SK-N-SH (cell line): ENCODE data around the gene DENND6A. TPM values are rescaled to one million over a fixed set of nuclear protein-coding genes. Genes with fewer than 3 reads are reported as not detected.

ENCODE experiments used
- CTCF ChIA-PET: fragments of 300-600, 350-600 bp; formaldehyde crosslinking; extraction: SDS; loops from one replicate; lab custom pipeline; 2021; lab: Yijun Ruan, JAX
- POLR2A ChIA-PET: fragments of 350-600 bp; sonication (Branson Sonifier 250); formaldehyde crosslinking; extraction: SDS; loops from one replicate; lab custom pipeline; 2020; ENCODE audit warnings: antibody characterized with exemption, inconsistent platforms; lab: Yijun Ruan, JAX
- DNase-seq: peaks from one replicate; pipeline ENCODE4 v3.0.0; 2012
- H2AFZ ChIP-seq: fragments of 200-600 bp; sonication (generic); 2 replicates; pipeline ENCODE4 v1.8.1; 2016; ENCODE audit warnings: antibody characterized with exemption, mild to moderate bottlenecking, low read depth
- H3F3A ChIP-seq: fragments of 200-600 bp; sonication (generic); replicated peaks from 2 replicates; pipeline ENCODE3; 2016; ENCODE audit warnings: antibody characterized with exemption, mild to moderate bottlenecking; ENCODE audit not compliant: insufficient read depth
- H3K27ac ChIP-seq, 2 experiments: fragments of 200-500 bp in 1 of 2; fragments of 200-600 bp in 1 of 2; sonication (Bioruptor generic) in 1 of 2; sonication (generic), shearing (Covaris generic) in 1 of 2; 2 replicates each; pipeline versions ENCODE4 v1.5.1 to v1.6.1; 2014 to 2016; ENCODE audit warnings: low read depth in 2 of 2, inconsistent platforms in 1 of 2, low read length in 1 of 2, mild to moderate bottlenecking in 1 of 2, mixed read lengths in 1 of 2
- H3K27me3 ChIP-seq: fragments of 200-600 bp; sonication (generic), shearing (Covaris generic); 2 replicates; pipeline ENCODE4 v1.6.1; 2016; ENCODE audit warnings: mixed run types; ENCODE audit not compliant: insufficient read depth
- H3K36me3 ChIP-seq, 2 experiments: fragments of 200-500 bp in 1 of 2; fragments of 200-600 bp in 1 of 2; sonication (Bioruptor generic) in 1 of 2; sonication (generic) in 1 of 2; replicated peaks in 1 of 2; 2 replicates each; pipeline versions ENCODE3 to v1.5.1; 2014 to 2016; ENCODE audit warnings: low read length in 1 of 2, mild to moderate bottlenecking in 1 of 2; ENCODE audit not compliant: insufficient read depth in 2 of 2, control insufficient read depth in 1 of 2
- H3K4me1 ChIP-seq, 2 experiments: fragments of 200-500 bp in 1 of 2; fragments of 200-600 bp in 1 of 2; sonication (Bioruptor generic) in 1 of 2; sonication (generic), shearing (Covaris generic) in 1 of 2; 2 replicates each; pipeline versions ENCODE4 v1.5.1 to v1.6.1; 2014 to 2016; ENCODE audit warnings: low read depth in 1 of 2, low read length in 1 of 2, mixed run types in 1 of 2; ENCODE audit not compliant: insufficient read depth in 2 of 2, control insufficient read depth in 1 of 2
- H3K4me2 ChIP-seq: fragments of 200-600 bp; sonication (generic), shearing (Covaris generic); 2 replicates; pipeline ENCODE4 v1.6.1; 2017; ENCODE audit warnings: mixed run types
- H3K4me3 ChIP-seq, 2 experiments: fragments of 200-500 bp in 1 of 2; fragments of 200-600 bp in 1 of 2; sonication (Bioruptor generic) in 1 of 2; sonication (generic), shearing (Covaris generic) in 1 of 2; 2 replicates each; pipeline versions ENCODE4 v1.5.1 to v1.8.1; 2014 to 2016; ENCODE audit warnings: low read depth in 2 of 2, inconsistent platforms in 1 of 2, low read length in 1 of 2, mild to moderate bottlenecking in 1 of 2, mixed read lengths in 1 of 2, moderate library complexity in 1 of 2
- H3K79me2 ChIP-seq: fragments of 200-600 bp; sonication (generic); 2 replicates; pipeline ENCODE4 v1.8.1; 2017; ENCODE audit warnings: mild to moderate bottlenecking; ENCODE audit not compliant: insufficient read depth
- H3K9ac ChIP-seq: fragments of 200-600 bp; sonication (generic); 2 replicates; pipeline ENCODE4 v1.6.1; 2017; ENCODE audit warnings: mixed run types
- H3K9me2 ChIP-seq: fragments of 200-600 bp; sonication (generic); 2 replicates; pipeline ENCODE4 v1.6.1; 2017; ENCODE audit warnings: mixed run types
- H3K9me3 ChIP-seq: fragments of 200-600 bp; sonication (generic); 2 replicates; pipeline ENCODE4 v1.6.1; 2017; ENCODE audit warnings: mixed run types, mild to moderate bottlenecking, moderate library complexity
- H4K20me1 ChIP-seq: fragments of 200-600 bp; sonication (generic); 2 replicates; pipeline ENCODE4 v1.6.1; 2017; ENCODE audit warnings: mild to moderate bottlenecking, mixed run types; ENCODE audit not compliant: insufficient read depth
- EZH2phosphoT487 ChIP-seq: fragments of 200-600 bp; sonication (generic); IDR thresholded peaks from 2 replicates; pipeline ENCODE4 v1.6.1; 2017; ENCODE audit warnings: low read depth, mixed run types, mild to moderate bottlenecking, antibody characterized with exemption, moderate library complexity, borderline replicate concordance
- FOXM1 ChIP-seq: IDR thresholded peaks from 2 replicates; pipeline ENCODE4 v1.4.0; 2012; ENCODE audit warnings: low read depth, mild to moderate bottlenecking
- MAX ChIP-seq: IDR thresholded peaks from 2 replicates; pipeline ENCODE4 v1.4.0; 2012; ENCODE audit warnings: low read depth
- MXI1 ChIP-seq: IDR thresholded peaks from 2 replicates; pipeline ENCODE4 v1.6.1; 2012; ENCODE audit warnings: mild to moderate bottlenecking, low read depth, low read length, improper control_type of control experiment
- POLR2AphosphoS5 ChIP-seq: IDR thresholded peaks from 2 replicates; pipeline ENCODE4 v1.6.1; 2012; ENCODE audit warnings: low read depth, low read length
- RCOR1 ChIP-seq: fragments of 150-350 bp; IDR thresholded peaks from 2 replicates; pipeline ENCODE4 v1.6.1; 2017; ENCODE audit warnings: antibody characterized with exemption, low read length
- REST ChIP-seq: IDR thresholded peaks from 2 replicates; pipeline ENCODE4 v1.6.1; 2012; ENCODE audit warnings: mild to moderate bottlenecking, low read depth, low read length, moderate library complexity
- TAF1 ChIP-seq: IDR thresholded peaks from 2 replicates; pipeline ENCODE4 v1.6.1; 2012; ENCODE audit warnings: low read depth, mild to moderate bottlenecking, low read length, moderate library complexity, borderline replicate concordance
- TCF12 ChIP-seq: IDR thresholded peaks from 2 replicates; pipeline ENCODE4 v1.4.0; 2012
- USF1 ChIP-seq: IDR thresholded peaks from 2 replicates; pipeline ENCODE4 v1.4.0; 2012; ENCODE audit warnings: low read depth, borderline replicate concordance
- USF2 ChIP-seq: fragments of 150-350 bp; IDR thresholded peaks from 2 replicates; pipeline ENCODE4 v1.6.1; 2017; ENCODE audit warnings: antibody characterized with exemption, low read length, low read depth, borderline replicate concordance
- ZBTB33 ChIP-seq: IDR thresholded peaks from 2 replicates; pipeline ENCODE4 v1.4.0; 2012; ENCODE audit warnings: low read depth, borderline replicate concordance
- WGBS: methylation state at CpG from one replicate; pipeline ENCODE4 v1.1.6; 2017; ENCODE audit warnings: low lambda C conversion rate; 5-methylcytosine and 5-hydroxymethylcytosine counted together
- polyA plus RNA-seq, 3 experiments: library from polyadenylated mRNA; depleted of rRNA; stranded (reverse); fragments of >200 nt; gene quantifications; 2 replicates each; pipeline ENCODE4 v1.2.3, GENCODE V29; 2012

Gene DENND6A
- polyA plus RNA-seq, 1 of the 3 experiments (the other 2 are of a cell fraction) = 5.8 TPM

- WGBS = 90% methylated on average over 2 of the region's 2 CpGs
These were observed 40.9 kb upstream of the DENND6A start for GRCh38 chr3:57733790-57734189.

More at GRCh38 chr3:57733790-57734189, 40.9 kb upstream of the DENND6A start:
- CTCF ChIA-PET = no interaction called here
- H3K9ac ChIP-seq = no peak overlapping the region
- H4K20me1 ChIP-seq = no peaks in the 10 kb centered on the region
- no peak overlapping the region for H2AFZ ChIP-seq
- H3K36me3 ChIP-seq = no peaks in the 10 kb centered on the region
- H3K27me3 ChIP-seq = no peaks in the 10 kb centered on the region
- no peaks in the 10 kb centered on the region for H3K4me1 ChIP-seq
- H3K79me2 ChIP-seq = no peaks in the 10 kb centered on the region
- no peak overlapping the region for H3K4me3 ChIP-seq
- no peak overlapping the region for H3K4me2 ChIP-seq
- peaks cover 3% of the 10 kb centered on the region for H3F3A ChIP-seq
- POLR2A ChIA-PET = no interaction called here
- DNase-seq = no peak
- no peaks in the 10 kb centered on the region for H3K9me2 ChIP-seq
- H3K27ac ChIP-seq = no peak overlapping the region
- H3K9me3 ChIP-seq = no peaks in the 10 kb centered on the region
- TF ChIP-seq TCF12 (no peak), FOXM1 (no peak), MAX (no peak), EZH2phosphoT487 (no peak), USF1 (no peak), USF2 (no peak), POLR2AphosphoS5 (no peak), TAF1 (no peak), MXI1 (no peak), ZBTB33 (no peak), RCOR1 (no peak), REST (no peak)
- TF ChIP-seq, all 33 proteins: peak for 0
